B cell (primary cell): ENCODE data around the gene SPTB.

Experiments
- CTCF ChIP-seq: fragments of 200-600 bp; IDR thresholded peaks from one replicate; pipeline ENCODE4 v1.8.0; 2022; ENCODE audit warnings: antibody characterized with exemption, mild to moderate bottlenecking
- EZH2 ChIP-seq: IDR thresholded peaks from 2 replicates; pipeline ENCODE4 v1.6.1; 2012; ENCODE audit warnings: borderline replicate concordance, low read depth, mild to moderate bottlenecking, moderate library complexity, low read length; ENCODE audit not compliant: insufficient read depth, poor library complexity, severe bottlenecking

- TF ChIP-seq CTCF (no peak), EZH2 (no peak)
Observed at GRCh38 chr14:64831419-64831818, 48.3 kb downstream of the SPTB start.
